ENCODE data around the gene APOA1. TPM values are rescaled to one million over a fixed set of nuclear protein-coding genes. Genes with fewer than 3 reads are reported as not detected.
"Not testable (repeated sequence)": the region's sequence is repeated elsewhere in the genome, so short reads cannot be mapped to it uniquely, and the experiment has no call there.

The APOA1 gene
- total RNA-seq, 1 experiment from 2014 or later = not detected

DNA sequence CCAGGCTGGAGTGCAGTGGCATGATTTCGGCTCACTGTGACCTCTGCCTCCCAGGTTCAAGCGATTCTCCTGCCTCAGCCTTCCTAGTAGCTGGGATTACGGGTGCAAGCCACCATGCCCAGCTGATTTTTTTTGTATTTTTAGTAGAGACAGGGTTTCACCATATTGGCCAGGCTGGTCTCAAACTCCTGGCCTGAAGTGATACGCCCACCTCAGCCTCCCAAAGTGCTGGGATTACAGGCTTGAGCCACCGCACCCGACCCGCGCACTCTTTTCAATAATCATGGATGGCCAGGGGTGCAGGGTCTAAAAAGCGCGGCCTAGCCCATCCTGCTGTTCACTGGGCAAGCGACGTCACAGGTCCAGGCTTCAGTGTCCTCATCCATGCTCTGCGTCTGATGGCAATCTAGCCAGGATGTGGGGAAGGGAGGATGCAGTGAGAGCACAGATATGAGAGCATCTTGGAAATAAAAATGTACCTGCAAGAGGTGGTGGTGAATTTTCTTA lies 2.8 kb downstream of the APOA1 start:
- not testable (repeated sequence) for DNase-seq (ENCODE audit: low spot score)

DNA sequence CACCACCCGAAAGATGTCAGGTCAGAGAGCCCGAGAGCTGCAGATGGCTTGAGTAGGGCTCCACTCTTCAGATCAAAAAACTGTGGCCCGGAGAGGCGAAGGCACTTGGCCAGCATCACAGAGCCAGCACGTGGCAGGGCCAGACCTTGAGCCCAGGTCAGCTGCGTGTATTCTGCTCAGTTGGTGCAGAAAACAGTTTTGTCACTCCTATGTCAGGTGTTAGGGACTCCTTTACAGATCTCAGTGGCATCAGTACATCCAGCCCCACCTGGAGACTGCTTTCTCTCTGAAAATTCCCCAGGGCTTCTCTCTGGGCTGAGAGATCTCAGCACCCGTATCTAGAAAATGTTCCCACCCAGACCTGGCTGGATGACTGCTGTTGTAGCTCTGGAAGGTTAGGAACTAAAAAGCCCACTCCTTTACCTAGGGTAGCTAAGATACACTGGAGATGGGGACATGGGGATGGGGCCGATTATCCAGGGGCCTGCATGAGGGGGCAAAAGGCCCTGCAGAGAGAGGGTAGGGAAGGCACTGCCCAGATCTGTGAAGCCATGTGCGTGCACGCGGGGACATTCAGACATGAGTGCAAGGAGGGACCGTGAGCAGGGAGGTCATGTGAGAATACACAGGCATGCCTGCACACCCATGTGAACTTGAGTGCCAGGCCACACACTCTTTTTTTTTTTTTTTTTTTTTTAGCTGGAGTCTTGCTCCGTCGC lies 3.4 kb downstream of the APOA1 start:
- DNase-seq (ENCODE audit: low spot score) = no peak

DNA sequence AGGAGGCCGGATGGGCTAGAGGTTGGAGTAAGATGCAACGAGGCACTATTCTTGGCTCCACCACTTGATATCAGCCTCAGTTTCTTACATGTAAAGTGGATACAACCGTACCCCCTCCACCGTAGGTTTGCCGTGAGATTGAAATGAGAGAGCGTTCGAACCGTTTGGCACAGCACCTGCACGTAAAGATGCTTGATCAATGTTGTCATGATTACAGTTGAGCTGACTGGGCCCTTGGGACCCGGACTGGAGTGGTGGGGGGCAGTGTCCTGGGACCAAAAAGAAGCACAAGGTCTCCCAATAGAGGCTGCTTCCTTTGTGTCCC lies 4.0 kb downstream of the APOA1 start:
- no peak for DNase-seq (ENCODE audit: low spot score)

DNA sequence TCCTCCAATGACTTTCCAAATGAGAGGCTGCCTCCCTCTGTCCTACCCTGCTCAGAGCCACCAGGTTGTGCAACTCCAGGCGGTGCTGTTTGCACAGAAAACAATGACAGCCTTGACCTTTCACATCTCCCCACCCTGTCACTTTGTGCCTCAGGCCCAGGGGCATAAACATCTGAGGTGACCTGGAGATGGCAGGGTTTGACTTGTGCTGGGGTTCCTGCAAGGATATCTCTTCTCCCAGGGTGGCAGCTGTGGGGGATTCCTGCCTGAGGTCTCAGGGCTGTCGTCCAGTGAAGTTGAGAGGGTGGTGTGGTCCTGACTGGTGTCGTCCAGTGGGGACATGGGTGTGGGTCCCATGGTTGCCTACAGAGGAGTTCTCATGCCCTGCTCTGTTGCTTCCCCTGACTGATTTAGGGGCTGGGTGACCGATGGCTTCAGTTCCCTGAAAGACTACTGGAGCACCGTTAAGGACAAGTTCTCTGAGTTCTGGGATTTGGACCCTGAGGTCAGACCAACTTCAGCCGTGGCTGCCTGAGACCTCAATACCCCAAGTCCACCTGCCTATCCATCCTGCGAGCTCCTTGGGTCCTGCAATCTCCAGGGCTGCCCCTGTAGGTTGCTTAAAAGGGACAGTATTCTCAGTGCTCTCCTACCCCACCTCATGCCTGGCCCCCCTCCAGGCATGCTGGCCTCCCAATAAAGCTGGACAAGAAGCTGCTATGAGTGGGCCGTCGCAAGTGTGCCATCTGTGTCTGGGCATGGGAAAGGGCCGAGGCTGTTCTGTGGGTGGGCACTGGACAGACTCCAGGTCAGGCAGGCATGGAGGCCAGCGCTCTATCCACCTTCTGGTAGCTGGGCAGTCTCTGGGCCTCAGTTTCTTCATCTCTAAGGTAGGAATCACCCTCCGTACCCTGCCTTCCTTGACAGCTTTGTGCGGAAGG lies 4.8 kb downstream of the APOA1 start:
- peak; percentile 53 for DNase-seq (ENCODE audit: low spot score)

DNA sequence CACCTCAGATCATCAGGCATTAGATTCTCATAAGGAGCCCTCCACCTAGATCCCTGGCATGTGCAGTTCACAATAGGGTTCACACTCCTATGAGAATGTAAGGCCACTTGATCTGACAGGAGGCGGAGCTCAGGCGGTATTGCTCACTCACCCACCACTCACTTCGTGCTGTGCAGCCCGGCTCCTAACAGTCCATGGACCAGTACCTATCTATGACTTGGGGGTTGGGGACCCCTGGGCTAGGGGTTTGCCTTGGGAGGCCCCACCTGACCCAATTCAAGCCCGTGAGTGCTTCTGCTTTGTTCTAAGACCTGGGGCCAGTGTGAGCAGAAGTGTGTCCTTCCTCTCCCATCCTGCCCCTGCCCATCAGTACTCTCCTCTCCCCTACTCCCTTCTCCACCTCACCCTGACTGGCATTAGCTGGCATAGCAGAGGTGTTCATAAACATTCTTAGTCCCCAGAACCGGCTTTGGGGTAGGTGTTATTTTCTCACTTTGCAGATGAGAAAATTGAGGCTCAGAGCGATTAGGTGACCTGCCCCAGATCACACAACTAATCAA lies 5.6 kb downstream of the APOA1 start:
- DNase-seq (ENCODE audit: low spot score) = no peak

DNA sequence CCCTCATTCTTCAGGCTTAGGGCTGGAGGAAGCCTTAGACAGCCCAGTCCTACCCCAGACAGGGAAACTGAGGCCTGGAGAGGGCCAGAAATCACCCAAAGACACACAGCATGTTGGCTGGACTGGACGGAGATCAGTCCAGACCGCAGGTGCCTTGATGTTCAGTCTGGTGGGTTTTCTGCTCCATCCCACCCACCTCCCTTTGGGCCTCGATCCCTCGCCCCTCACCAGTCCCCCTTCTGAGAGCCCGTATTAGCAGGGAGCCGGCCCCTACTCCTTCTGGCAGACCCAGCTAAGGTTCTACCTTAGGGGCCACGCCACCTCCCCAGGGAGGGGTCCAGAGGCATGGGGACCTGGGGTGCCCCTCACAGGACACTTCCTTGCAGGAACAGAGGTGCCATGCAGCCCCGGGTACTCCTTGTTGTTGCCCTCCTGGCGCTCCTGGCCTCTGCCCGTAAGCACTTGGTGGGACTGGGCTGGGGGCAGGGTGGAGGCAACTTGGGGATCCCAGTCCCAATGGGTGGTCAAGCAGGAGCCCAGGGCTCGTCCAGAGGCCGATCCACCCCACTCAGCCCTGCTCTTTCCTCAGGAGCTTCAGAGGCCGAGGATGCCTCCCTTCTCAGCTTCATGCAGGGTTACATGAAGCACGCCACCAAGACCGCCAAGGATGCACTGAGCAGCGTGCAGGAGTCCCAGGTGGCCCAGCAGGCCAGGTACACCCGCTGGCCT lies 7.1 kb downstream of the APOA1 start:
- no peak for DNase-seq (ENCODE audit: low spot score)

DNA sequence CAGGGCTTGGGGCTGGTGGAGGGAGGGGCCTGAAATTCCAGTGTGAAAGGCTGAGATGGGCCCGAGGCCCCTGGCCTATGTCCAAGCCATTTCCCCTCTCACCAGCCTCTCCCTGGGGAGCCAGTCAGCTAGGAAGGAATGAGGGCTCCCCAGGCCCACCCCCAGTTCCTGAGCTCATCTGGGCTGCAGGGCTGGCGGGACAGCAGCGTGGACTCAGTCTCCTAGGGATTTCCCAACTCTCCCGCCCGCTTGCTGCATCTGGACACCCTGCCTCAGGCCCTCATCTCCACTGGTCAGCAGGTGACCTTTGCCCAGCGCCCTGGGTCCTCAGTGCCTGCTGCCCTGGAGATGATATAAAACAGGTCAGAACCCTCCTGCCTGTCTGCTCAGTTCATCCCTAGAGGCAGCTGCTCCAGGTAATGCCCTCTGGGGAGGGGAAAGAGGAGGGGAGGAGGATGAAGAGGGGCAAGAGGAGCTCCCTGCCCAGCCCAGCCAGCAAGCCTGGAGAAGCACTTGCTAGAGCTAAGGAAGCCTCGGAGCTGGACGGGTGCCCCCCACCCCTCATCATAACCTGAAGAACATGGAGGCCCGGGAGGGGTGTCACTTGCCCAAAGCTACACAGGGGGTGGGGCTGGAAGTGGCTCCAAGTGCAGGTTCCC lies 7.8 kb downstream of the APOA1 start, which contains the start of gene APOC3:
TSS of gene APOC3 (plus strand) at position 383 of the 659 bp plus-strand sequence. CDS start 676 bp downstream, outside the sequence.
- no peak for DNase-seq (ENCODE audit: low spot score)

DNA sequence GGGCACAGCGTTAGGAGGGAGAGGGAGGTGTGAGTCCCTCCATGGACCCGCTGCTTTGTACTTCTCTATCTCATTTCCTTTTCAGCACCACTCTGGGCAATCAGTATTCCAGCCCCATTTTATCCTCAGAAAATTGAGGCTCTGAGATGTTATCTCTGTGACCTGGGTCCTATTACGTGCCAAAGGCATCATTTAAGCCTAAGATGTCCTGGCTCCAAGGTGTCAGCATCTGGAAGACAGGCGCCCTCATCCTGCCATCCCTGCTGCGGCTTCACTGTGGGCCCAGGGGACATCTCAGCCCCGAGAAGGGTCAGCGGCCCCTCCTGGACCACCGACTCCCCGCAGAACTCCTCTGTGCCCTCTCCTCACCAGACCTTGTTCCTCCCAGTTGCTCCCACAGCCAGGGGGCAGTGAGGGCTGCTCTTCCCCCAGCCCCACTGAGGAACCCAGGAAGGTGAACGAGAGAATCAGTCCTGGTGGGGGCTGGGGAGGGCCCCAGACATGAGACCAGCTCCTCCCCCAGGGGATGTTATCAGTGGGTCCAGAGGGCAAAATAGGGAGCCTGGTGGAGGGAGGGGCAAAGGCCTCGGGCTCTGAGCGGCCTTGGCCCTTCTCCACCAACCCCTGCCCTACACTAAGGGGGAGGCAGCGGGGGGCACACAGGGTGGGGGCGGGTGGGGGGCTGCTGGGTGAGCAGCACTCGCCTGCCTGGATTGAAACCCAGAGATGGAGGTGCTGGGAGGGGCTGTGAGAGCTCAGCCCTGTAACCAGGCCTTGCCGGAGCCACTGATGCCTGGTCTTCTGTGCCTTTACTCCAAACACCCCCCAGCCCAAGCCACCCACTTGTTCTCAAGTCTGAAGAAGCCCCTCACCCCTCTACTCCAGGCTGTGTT lies 8.5 kb downstream of the APOA1 start:
- DNase-seq (ENCODE audit: low spot score) = no peak

DNA sequence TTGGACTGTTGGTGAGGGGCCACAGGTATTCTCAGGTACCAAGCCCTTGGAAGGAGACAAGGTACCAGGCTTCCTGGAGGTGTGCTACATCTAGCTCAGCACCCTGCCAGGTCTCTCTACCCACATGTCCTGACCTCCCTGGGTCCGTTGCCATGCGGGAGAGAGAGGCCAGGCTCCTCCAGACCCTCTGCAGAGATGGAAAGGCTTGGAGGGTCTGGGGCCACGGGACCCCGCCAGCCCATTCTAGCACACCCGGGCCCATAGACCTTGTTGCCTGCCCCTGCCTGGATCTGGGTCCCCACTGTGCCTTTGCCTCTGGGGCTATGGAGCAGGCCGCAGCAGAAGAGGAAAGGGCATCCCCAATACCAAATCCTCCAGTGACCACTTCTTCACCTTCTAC lies 10.0 kb downstream of the APOA1 start:
- DNase-seq (ENCODE audit: low spot score) = no peak

DNA sequence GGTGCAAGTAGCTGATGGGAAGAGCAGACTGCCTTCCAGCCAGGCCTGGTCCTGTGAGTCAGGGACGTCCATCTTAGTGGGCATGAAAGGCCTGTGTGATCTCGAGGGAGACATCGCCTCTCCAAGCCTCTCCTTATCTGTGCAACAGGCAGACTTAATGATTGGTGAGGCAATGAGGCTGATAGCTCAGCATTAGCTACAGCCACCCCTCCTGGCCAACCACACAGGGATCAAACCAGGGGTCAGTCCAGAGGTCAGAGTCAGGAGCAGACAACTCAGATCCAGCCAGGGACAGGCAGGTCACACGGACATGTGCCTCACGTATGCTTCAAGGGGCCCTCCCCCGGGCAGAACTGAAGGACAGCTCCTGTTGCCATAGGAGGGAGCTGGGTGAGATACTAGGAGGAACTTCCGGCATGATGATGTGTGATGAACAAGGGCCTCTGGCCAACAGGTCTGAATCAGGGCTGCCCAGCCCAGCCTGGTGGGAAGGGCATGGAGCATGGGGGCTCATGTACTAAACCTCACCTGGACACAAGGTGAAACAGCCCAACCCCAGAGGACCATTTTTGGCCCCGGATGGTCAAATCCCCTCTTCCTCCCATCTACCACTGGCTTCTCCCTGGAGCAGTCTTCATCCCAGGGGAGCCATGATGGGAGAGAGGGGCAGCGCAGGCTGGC lies 10.5 kb downstream of the APOA1 start:
- DNase-seq (ENCODE audit: low spot score) = no peak

DNA sequence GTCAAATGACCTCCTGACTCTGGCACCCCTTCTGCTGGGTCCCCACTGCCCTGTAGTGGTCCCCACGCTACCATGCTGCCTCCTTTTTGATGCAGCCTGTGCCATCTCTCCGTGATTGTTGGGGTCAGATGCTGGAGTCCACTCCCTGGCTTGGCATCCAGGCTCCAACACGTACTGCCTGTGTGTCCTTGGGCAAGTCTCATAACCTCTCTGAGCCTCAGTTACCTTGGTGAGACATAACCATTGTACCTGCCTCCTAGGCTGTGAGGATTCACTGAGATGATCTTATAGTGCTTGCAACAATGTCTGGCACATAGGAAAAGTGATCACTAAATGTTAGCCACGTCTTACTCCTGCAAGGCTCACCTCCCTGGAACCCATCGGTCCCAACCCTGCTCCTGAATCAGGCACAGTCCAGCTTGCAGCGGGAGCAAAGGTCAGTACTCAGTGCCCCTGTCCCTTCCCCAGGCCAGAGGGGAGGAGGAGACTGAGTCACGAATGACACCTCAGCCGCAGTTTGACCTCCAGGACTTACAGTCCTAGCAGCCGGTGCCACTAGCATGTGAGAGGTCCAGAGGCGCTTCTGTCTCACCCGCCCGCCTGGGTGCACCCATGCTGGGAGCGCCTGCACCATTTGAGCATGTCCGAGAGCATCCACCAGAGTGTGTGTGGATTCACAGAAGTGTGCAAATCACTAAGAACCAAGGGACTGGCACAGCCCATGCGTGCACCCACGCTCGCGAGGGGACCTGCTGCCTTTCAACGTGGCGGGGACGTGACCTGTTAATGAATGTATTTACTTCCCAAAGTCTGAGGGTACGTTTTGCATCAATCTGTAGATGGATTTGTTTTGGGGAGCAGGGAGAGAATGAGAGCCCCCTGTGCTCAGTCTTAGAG lies 11.3 kb downstream of the APOA1 start:
- DNase-seq (ENCODE audit: low spot score) = no peak

DNA sequence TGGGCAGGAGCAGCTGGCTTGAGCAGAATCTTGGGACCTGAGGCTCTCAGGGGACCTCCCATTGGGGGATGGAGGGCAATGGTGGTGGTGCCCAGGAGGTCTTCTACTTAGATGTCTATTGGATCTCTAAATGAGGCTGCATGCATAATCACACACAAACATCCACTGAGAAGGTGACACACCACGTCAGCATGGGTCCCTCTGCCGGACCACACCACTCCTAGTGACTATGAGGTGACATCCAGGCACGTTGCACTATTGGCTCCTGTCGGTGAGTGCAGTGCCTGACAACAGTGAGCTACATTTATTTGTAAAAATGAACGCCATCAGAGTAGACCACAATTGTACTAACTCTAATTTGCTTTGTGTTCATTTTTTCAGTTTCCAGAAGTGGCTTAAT lies 12.0 kb downstream of the APOA1 start:
- DNase-seq (ENCODE audit: low spot score) = no peak

DNA sequence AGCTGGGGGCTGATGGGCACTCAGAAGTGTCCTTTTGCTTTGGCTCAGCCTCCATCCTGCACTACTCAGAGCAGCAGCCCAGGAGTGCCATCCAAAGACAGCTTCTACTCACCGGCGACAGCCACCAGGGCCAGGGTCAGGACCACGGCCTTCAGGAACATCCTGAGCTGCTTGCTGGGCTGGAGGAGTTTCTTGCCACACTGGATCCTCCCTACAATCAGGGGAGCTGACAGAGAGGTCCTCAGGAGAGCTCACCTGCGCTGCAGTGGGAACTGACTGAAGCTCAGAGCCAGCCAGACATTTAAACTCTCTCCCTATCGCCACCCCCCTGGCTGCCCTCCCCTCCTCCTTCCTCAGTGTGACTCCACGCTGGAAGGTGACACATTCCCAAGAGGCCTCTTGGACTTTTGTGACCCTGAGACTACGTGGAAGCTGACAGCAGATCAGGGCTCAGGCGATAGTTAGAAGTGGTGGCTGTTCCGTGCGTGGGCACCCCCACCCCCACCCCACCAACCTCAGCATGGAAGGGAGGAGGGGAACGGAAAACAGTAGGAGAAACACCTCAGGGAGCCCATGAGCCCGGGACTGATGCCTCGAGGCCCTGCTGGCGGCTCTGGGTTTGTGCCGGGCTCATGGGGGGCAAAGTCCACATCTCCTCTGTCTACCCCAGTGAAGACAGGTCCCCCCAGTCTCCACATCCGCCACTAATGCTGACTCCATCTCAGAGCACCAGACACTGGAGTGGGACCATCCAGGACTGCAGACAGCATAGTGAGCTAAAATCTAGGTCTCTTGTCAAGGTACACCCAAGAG lies 14.2 kb downstream of the APOA1 start, which contains the start of gene APOA4:
TSS of gene APOA4 (minus strand) at position 274 of the 813 bp plus-strand sequence. CDS start at position 161, 113 bp downstream.
- no peak for DNase-seq (ENCODE audit: low spot score)

DNA sequence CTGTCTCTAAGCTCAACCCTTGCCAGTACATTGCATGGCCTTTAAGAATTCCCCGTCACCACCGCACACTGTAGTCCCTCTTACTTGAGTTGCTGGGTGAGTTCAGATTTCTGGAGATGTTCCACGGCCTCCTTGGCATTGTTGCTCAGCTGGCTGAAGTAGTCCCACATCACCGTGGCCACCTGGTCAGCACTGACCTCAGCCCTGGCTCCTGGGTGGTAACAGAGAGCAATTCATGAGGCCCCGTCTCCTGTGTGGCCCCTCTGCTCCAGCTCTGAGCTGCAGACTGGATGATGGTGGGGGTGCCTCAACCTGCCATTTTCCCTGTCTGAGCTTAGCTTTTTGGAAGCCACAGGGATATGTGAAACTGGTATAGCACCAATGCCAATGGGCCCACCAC lies 14.8 kb downstream of the APOA1 start:
- no peak for DNase-seq (ENCODE audit: low spot score)

DNA sequence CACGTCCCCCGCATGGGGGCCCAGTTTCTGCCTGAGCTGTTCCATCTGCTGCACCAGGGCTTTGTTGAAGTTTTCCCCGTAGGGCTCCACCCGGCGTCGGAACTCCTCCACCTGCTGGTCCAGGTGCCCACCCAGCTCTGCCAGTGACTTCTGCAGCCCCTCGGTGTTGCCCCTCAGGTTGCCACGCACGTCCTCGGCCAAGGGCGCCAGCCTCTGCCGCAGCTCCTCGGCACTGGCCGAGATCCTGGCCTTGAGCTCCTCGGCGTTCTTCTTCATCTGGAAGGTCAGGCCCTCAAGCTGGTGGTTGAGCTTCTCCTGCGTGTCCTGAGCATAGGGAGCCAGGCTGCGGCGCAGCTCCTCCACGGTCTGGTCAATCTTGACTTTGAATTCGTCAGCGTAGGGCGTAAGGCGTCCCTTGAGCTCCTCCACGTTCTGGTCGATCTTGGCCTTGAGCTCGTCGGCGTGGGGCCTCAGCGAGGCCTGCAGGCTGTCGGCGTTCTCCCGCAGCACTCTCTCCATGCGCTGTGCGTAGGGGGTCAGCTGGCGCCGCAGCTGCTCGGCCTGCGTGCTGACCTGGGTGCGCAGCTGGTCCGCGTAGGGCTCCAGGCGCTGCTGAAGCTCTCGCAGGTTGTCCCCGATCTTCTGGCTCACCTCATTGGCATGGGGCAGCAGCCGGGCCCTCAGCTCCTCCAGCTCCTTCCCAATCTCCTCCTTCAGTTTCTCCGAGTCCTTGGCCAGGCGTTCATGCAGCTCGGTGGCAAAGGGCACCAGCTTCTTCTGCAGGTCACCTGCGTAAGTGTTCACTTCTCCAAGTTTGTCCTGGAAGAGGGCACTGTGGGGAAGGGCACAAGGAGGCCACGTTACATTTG lies 16.1 kb downstream of the APOA1 start:
- DNase-seq (ENCODE audit: low spot score) = no peak

DNA sequence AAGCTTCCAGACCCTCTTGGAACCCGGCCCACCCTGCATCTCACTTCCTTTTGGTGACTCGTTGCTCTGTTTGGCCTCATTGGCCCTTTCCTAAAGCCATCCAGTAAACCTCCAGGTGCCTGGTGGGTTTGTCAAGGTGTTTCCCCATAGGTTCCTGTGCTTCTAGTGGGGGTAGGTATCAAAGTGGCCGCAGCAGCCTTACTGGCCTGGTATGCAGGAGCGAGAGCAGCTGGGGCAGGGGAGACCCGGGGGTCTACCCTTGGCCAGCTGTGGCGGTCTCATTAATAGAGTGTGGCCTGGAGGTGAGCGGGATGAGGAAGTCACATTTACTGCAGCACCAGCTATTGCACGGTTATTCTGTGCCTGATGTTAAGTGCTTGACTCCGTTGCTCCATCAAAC lies 18.4 kb downstream of the APOA1 start:
- no peak for DNase-seq (ENCODE audit: low spot score)
